ENCODE results near the gene GPR137. TPM values are rescaled to one million over a fixed set of nuclear protein-coding genes. Genes with fewer than 3 reads are reported as not detected.

Gene GPR137
- total and polyA plus RNA-seq, 2 experiments from 2014 or later: 16.3 to 32.5 TPM

DNA sequence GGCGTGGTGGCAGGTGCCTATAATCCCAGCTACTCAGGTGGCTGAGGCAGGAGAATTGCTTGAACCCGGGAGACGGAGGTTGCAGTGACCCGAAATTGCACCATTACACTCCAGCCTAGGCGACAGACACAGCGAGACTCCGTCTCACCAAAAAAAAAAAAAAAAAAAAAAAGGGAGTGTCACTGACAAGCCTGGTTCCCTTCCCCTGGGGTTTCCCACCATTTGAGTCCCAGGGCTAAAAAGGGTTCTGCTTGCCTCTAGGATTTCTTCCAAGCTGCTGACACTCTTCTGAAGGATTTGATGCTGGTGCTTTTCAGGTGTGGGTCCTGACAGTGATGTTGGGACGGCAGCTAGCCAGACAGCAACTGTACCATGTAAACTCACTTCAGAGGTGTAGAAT is 53.1 kb downstream of the GPR137 start:
- Histone ChIP-seq H3K27ac (ENCODE audit: low read depth) (no peak overlapping the region), H3K27me3 (ENCODE audit: insufficient read depth) (no peaks in the 10 kb centered on the region), H3K4me2 (no peak overlapping the region), H3K9me2 (ENCODE audit: insufficient read depth) (no peaks in the 10 kb centered on the region), H2AFZ (no peak overlapping the region), H3K36me3 (ENCODE audit: insufficient read depth) (no peaks in the 10 kb centered on the region), H3F3A (replicated peaks; ENCODE audit: low read depth) (0 out of 2 replicates have a peak, but pooled peaks cover 5% of the 10 kb centered on the region), H3K4me1 (ENCODE audit: insufficient read depth) (peaks cover 11% of the 10 kb centered on the region; the same call in 1 of the 2 replicates), H3K79me2 (replicated peaks; ENCODE audit: insufficient read depth) (no peaks in the 10 kb centered on the region), H4K20me1 (replicated peaks; ENCODE audit: insufficient read depth) (no peaks in the 10 kb centered on the region), H3K4me3 (no peak overlapping the region)
- Mint-ChIP-seq H3K9me3 (no peaks in the 10 kb centered on the region), H3K4me3 (no peak overlapping the region), H3K27ac (no peak overlapping the region), H3K36me3 (ENCODE audit: low read depth) (no peaks in the 10 kb centered on the region), H3K4me1 (peaks cover 12% of the 10 kb centered on the region), H3K27me3 (ENCODE audit: insufficient read depth, low read depth, poor library complexity) (peaks cover 23% of the 10 kb centered on the region)
- no peak for DNase-seq (ENCODE audit: low spot score)
- no peak for ATAC-seq
- TF ChIP-seq NANOG (IDR thresholded peaks at IDR 0.05; ENCODE audit: borderline replicate concordance) (no peak), ETS1 (IDR thresholded peaks at IDR 0.05) (no peak), POLR2AphosphoS5 (IDR thresholded peaks at IDR 0.05; ENCODE audit: low read depth) (no peak), ZNF114 (CRISPR knock-in tag; IDR thresholded peaks at IDR 0.05) (no peak), CREB1 (CRISPR knock-in tag; IDR thresholded peaks at IDR 0.05; ENCODE audit: low read depth) (no peak), ZNF331 (CRISPR knock-in tag; IDR thresholded peaks at IDR 0.05; ENCODE audit: low read depth) (no peak), JUNB (IDR thresholded peaks at IDR 0.05; ENCODE audit: unreplicated experiment) (no peak), STAT1 (IDR thresholded peaks at IDR 0.05; ENCODE audit: unreplicated experiment) (no peak)
- TF ChIP-seq, protein P1, sequence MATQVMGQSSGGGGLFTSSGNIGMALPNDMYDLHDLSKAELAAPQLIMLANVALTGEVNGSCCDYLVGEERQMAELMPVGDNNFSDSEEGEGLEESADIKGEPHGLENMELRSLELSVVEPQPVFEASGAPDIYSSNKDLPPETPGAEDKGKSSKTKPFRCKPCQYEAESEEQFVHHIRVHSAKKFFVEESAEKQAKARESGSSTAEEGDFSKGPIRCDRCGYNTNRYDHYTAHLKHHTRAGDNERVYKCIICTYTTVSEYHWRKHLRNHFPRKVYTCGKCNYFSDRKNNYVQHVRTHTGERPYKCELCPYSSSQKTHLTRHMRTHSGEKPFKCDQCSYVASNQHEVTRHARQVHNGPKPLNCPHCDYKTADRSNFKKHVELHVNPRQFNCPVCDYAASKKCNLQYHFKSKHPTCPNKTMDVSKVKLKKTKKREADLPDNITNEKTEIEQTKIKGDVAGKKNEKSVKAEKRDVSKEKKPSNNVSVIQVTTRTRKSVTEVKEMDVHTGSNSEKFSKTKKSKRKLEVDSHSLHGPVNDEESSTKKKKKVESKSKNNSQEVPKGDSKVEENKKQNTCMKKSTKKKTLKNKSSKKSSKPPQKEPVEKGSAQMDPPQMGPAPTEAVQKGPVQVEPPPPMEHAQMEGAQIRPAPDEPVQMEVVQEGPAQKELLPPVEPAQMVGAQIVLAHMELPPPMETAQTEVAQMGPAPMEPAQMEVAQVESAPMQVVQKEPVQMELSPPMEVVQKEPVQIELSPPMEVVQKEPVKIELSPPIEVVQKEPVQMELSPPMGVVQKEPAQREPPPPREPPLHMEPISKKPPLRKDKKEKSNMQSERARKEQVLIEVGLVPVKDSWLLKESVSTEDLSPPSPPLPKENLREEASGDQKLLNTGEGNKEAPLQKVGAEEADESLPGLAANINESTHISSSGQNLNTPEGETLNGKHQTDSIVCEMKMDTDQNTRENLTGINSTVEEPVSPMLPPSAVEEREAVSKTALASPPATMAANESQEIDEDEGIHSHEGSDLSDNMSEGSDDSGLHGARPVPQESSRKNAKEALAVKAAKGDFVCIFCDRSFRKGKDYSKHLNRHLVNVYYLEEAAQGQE (IDR thresholded peaks at IDR 0.05; ENCODE audit: unreplicated experiment): no peak
- TF ChIP-seq, protein P2, sequence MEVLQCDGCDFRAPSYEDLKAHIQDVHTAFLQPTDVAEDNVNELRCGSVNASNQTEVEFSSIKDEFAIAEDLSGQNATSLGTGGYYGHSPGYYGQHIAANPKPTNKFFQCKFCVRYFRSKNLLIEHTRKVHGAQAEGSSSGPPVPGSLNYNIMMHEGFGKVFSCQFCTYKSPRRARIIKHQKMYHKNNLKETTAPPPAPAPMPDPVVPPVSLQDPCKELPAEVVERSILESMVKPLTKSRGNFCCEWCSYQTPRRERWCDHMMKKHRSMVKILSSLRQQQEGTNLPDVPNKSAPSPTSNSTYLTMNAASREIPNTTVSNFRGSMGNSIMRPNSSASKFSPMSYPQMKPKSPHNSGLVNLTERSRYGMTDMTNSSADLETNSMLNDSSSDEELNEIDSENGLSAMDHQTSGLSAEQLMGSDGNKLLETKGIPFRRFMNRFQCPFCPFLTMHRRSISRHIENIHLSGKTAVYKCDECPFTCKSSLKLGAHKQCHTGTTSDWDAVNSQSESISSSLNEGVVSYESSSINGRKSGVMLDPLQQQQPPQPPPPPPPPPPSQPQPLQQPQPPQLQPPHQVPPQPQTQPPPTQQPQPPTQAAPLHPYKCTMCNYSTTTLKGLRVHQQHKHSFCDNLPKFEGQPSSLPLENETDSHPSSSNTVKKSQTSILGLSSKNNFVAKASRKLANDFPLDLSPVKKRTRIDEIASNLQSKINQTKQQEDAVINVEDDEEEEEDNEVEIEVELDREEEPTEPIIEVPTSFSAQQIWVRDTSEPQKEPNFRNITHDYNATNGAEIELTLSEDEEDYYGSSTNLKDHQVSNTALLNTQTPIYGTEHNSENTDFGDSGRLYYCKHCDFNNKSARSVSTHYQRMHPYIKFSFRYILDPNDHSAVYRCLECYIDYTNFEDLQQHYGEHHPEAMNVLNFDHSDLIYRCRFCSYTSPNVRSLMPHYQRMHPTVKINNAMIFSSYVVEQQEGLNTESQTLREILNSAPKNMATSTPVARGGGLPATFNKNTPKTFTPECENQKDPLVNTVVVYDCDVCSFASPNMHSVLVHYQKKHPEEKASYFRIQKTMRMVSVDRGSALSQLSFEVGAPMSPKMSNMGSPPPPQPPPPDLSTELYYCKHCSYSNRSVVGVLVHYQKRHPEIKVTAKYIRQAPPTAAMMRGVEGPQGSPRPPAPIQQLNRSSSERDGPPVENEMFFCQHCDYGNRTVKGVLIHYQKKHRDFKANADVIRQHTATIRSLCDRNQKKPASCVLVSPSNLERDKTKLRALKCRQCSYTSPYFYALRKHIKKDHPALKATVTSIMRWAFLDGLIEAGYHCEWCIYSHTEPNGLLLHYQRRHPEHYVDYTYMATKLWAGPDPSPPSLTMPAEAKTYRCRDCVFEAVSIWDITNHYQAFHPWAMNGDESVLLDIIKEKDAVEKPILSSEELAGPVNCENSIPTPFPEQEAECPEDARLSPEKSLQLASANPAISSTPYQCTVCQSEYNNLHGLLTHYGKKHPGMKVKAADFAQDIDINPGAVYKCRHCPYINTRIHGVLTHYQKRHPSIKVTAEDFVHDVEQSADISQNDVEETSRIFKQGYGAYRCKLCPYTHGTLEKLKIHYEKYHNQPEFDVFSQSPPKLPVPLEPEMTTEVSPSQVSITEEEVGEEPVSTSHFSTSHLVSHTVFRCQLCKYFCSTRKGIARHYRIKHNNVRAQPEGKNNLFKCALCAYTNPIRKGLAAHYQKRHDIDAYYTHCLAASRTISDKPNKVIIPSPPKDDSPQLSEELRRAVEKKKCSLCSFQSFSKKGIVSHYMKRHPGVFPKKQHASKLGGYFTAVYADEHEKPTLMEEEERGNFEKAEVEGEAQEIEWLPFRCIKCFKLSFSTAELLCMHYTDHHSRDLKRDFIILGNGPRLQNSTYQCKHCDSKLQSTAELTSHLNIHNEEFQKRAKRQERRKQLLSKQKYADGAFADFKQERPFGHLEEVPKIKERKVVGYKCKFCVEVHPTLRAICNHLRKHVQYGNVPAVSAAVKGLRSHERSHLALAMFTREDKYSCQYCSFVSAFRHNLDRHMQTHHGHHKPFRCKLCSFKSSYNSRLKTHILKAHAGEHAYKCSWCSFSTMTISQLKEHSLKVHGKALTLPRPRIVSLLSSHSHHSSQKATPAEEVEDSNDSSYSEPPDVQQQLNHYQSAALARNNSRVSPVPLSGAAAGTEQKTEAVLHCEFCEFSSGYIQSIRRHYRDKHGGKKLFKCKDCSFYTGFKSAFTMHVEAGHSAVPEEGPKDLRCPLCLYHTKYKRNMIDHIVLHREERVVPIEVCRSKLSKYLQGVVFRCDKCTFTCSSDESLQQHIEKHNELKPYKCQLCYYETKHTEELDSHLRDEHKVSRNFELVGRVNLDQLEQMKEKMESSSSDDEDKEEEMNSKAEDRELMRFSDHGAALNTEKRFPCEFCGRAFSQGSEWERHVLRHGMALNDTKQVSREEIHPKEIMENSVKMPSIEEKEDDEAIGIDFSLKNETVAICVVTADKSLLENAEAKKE (CRISPR knock-in tag; IDR thresholded peaks at IDR 0.05): no peak

All from GM23338 (cell line).